ENCODE results near the gene CASTOR1. TPM values are rescaled to one million over a fixed set of nuclear protein-coding genes. Genes with fewer than 3 reads are reported as not detected.
A peak's percentile ranks its signal among the peaks of the same experiment; 100 is the strongest.

Gene CASTOR1
- total RNA-seq, 2 donors from 2014 or later: 7.5 to 22.6 TPM

DNA sequence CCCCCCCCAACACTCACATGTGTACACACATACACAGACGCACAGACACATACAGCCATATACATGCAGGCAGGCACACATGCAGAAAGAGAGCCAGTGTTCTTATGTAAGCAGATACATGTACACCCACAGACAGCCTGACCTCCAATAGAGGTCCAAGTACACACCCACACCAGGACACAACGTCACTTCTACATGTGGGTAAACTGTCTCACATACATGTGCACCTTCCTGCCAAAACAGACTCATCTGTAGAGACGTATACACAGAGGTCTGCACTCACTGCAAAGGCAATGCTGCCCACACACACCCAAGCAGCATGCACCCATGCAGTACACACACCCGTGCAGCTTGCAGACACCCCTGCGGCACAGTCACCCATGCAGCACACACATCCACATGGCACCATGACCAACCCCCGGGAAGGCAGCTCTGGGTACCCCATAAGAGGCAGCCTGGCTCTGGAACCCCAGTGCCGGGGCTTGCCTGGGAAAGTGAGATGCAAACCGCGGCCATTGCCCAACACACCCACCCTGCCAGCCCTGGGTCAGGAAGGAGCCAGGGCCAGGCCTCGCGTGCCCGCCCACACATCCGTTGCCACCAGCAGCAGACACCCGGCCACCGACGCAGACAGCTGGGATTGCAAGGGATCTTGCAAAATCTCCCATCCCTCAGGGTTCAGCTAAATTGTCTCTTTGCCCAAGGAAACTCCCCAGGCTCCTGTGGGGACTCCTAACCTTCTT is 10.1 kb downstream of the CASTOR1 start:
- H3K4me1 ChIP-seq (ENCODE audit: control insufficient read depth in 1 of 2, low read depth in 2 of 2): peaks cover 20 to 21% of the 10 kb centered on the region in 2 donors
- no peaks in the 10 kb centered on the region for H3K9me3 ChIP-seq
- ATAC-seq (ENCODE audit: insufficient number of reproducible peaks, low FRiP score, low read depth) (no peak), DNase-seq (ENCODE audit: low spot score) (no peak)
- TF ChIP-seq, protein P1, sequence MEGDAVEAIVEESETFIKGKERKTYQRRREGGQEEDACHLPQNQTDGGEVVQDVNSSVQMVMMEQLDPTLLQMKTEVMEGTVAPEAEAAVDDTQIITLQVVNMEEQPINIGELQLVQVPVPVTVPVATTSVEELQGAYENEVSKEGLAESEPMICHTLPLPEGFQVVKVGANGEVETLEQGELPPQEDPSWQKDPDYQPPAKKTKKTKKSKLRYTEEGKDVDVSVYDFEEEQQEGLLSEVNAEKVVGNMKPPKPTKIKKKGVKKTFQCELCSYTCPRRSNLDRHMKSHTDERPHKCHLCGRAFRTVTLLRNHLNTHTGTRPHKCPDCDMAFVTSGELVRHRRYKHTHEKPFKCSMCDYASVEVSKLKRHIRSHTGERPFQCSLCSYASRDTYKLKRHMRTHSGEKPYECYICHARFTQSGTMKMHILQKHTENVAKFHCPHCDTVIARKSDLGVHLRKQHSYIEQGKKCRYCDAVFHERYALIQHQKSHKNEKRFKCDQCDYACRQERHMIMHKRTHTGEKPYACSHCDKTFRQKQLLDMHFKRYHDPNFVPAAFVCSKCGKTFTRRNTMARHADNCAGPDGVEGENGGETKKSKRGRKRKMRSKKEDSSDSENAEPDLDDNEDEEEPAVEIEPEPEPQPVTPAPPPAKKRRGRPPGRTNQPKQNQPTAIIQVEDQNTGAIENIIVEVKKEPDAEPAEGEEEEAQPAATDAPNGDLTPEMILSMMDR (IDR thresholded peaks at IDR 0.05): no peak
- H3K4me3 ChIP-seq: no peak overlapping the region
- H3K27ac ChIP-seq: no peak overlapping the region
- no peaks in the 10 kb centered on the region for H3K27me3 ChIP-seq (replicated peaks; ENCODE audit: insufficient read depth)
- no peaks in the 10 kb centered on the region for H3K36me3 ChIP-seq

DNA sequence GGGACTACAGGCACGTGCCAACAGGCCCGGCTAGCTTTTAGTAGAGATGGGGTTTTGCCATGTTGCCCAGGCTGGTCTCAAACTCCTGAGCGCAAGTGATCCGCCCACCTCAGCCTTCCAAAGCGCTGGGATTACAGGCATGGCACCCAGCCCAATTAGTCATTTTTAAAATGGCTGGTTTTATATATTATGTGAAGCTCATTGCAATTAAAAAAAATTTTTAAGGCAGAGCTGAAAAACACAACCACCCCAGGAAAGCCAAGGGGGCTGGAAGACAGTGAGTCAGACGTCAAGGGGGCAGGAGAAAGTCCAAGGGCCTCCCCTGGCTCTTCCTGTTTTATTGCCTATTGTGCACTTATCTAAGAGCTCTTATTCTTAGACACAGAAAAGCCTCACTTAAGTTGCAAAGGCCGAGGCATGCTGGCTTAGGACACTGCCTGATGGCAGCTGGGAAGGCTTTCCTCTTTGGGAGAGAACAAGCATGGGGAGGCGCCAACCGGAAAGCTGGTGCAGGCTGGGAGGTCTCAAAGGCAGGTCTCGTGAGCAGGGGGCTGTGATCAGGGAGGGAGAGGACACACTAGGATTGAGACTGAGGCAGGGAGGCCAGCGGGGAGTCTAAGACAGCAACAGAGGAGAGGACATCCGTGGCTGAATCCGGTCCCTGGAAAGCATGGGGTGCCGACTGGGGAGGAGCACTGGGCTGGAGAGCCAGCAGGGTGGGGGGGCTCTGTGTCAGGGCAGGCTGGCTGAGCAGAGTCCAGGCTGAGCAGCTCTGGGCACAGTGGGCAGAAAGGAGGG is 11.6 kb downstream of the CASTOR1 start:
- no peaks in the 10 kb centered on the region for H3K27me3 ChIP-seq (replicated peaks; ENCODE audit: insufficient read depth)
- DNase-seq (ENCODE audit: low spot score): no peak
- ATAC-seq (ENCODE audit: insufficient number of reproducible peaks, low FRiP score, low read depth): peak; percentile 52
- TF ChIP-seq, protein P1 (IDR thresholded peaks at IDR 0.05): no peak
- H3K4me3 ChIP-seq: peak overlapping the region; percentile 45
- no peaks in the 10 kb centered on the region for H3K9me3 ChIP-seq
- H3K4me1 ChIP-seq (ENCODE audit: control insufficient read depth in 1 of 2, low read depth in 2 of 2): peaks cover 20 to 21% of the 10 kb centered on the region in 2 donors
- peak overlapping the region; percentile 77 for H3K27ac ChIP-seq
- no peaks in the 10 kb centered on the region for H3K36me3 ChIP-seq

DNA sequence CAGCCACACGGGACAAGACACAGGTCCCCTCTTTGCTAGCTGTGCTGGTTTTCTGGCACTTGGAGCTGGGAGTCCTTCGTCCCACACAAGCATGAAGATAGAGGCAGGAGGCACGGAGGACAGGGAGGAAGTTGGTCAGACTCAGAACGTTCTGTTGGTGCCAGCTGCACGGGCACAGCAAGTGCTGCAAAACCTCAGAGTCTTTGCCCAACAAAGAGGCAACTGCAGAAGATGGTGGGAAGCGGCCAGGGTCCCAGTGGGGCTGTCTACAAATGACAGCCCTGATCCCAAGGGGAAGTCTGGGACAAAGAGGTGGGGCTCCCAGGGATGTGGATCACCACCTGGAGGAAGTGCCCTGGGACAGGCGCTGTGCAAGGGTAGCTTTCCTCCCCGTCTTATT is 13.3 kb downstream of the CASTOR1 start:
- H3K27me3 ChIP-seq (replicated peaks; ENCODE audit: insufficient read depth): no peaks in the 10 kb centered on the region
- ATAC-seq (ENCODE audit: insufficient number of reproducible peaks, low FRiP score, low read depth): no peak
- H3K9me3 ChIP-seq: no peaks in the 10 kb centered on the region
- TF ChIP-seq, protein P1 (IDR thresholded peaks at IDR 0.05): no peak
- H3K4me1 ChIP-seq (ENCODE audit: control insufficient read depth in 1 of 2, low read depth in 2 of 2): peaks cover 20 to 21% of the 10 kb centered on the region in 2 donors
- H3K27ac ChIP-seq: no peak overlapping the region
- H3K4me3 ChIP-seq: no peak overlapping the region
- no peak for DNase-seq (ENCODE audit: low spot score)
- no peaks in the 10 kb centered on the region for H3K36me3 ChIP-seq

DNA sequence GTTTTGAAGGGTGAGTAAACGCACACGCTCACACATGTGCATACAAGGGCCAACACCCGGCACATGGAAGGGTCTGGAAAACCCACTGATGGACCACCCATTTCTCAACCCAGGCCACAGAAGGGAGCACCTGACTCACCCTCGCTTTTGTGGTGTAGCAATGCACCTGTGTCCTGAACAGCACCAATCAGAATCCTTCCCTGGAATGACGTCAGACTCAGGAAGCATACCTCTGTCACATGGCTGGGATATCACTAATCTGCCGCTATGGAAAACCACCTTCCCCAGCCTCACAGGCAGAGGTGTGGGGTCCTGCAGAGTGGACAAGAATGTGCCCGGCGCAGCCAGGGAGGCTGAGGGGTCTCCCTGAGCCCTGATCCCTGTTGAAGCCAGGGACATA is 13.7 kb downstream of the CASTOR1 start:
- H3K4me1 ChIP-seq (ENCODE audit: control insufficient read depth in 1 of 2, low read depth in 2 of 2): peaks cover 20 to 21% of the 10 kb centered on the region in 2 donors
- H3K27ac ChIP-seq: no peak overlapping the region
- TF ChIP-seq, protein P1 (IDR thresholded peaks at IDR 0.05): no peak
- no peaks in the 10 kb centered on the region for H3K27me3 ChIP-seq (replicated peaks; ENCODE audit: insufficient read depth)
- H3K36me3 ChIP-seq: no peaks in the 10 kb centered on the region
- DNase-seq (ENCODE audit: low spot score): no peak
- ATAC-seq (ENCODE audit: insufficient number of reproducible peaks, low FRiP score, low read depth): no peak
- no peaks in the 10 kb centered on the region for H3K9me3 ChIP-seq
- no peak overlapping the region for H3K4me3 ChIP-seq

DNA sequence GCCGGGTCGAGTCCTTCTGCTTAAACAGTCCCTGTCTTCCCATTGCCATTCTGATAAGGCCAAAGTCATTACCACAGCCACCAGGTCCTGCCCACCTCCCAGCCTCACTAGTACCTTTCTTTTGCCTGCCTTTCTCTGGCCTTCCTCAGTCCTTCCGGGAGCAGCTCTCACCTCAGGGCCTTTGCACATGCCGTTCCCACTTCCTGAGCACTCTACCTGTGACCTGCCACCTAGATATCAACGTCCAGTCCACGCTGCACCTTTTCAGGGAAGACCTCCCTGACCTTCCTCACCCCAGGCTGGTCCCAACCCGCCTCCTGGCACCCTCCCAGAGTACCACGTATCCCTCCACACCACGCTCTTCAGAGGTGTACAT is 14.9 kb downstream of the CASTOR1 start:
- Histone ChIP-seq H3K27me3 (replicated peaks; ENCODE audit: insufficient read depth) (no peaks in the 10 kb centered on the region), H3K27ac (no peak overlapping the region), H3K9me3 (no peaks in the 10 kb centered on the region), H3K4me1 (ENCODE audit: control insufficient read depth in 1 of 2, low read depth in 2 of 2) (peaks cover 15 to 21% of the 10 kb centered on the region in 2 donors), H3K36me3 (no peaks in the 10 kb centered on the region), H3K4me3 (no peak overlapping the region)
- DNase-seq (ENCODE audit: low spot score) (no peak), ATAC-seq (ENCODE audit: insufficient number of reproducible peaks, low FRiP score, low read depth) (no peak)
- TF ChIP-seq, protein P1 (IDR thresholded peaks at IDR 0.05): no peak
